ENCODE results near the gene RBM5.

The RBM5 gene

DNA sequence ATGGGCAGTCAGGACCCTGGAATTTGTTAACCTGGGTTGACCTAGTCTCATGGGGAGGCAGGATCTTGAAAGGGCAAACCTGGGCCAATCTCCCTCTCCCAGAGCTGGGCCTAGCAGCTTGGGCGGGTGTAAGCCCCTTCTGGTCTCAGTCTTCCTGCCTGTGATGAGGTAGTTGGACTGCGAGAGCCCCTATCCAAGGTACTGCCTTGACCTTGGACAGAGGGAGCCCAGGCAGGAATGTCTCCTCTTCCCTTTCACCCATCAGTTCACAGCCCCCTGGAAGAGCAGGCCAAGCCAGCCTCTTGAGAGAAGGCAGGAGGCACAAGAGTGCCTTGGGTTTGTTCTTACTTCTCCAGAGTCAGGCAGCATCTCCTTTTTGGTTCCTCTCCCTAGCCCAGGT is 41.7 kb downstream of the RBM5 start:
- TF ChIP-seq, protein P1, sequence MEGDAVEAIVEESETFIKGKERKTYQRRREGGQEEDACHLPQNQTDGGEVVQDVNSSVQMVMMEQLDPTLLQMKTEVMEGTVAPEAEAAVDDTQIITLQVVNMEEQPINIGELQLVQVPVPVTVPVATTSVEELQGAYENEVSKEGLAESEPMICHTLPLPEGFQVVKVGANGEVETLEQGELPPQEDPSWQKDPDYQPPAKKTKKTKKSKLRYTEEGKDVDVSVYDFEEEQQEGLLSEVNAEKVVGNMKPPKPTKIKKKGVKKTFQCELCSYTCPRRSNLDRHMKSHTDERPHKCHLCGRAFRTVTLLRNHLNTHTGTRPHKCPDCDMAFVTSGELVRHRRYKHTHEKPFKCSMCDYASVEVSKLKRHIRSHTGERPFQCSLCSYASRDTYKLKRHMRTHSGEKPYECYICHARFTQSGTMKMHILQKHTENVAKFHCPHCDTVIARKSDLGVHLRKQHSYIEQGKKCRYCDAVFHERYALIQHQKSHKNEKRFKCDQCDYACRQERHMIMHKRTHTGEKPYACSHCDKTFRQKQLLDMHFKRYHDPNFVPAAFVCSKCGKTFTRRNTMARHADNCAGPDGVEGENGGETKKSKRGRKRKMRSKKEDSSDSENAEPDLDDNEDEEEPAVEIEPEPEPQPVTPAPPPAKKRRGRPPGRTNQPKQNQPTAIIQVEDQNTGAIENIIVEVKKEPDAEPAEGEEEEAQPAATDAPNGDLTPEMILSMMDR (IDR thresholded peaks at IDR 0.05; ENCODE audit: extremely low read depth, insufficient read depth, missing control alignments): no peak
- in situ Hi-C loops (cut with MboI; ENCODE audit: low pct_unique_long_range_greater_than_20kb, low sequenced_read_pairs, unreplicated experiment): no loop called here
- no peak for DNase-seq (ENCODE audit: low spot score)

- TF ChIP-seq, protein P1 (IDR thresholded peaks at IDR 0.05; ENCODE audit: extremely low read depth, insufficient read depth, missing control alignments): no peak
- DNase-seq (ENCODE audit: low spot score): no peak
- in situ Hi-C loops (cut with MboI; ENCODE audit: low pct_unique_long_range_greater_than_20kb, low sequenced_read_pairs, unreplicated experiment): no loop called here
Measured at GRCh38 chr3:50132421-50133282, 43.9 kb downstream of the RBM5 start.

- in situ Hi-C loops (cut with MboI; ENCODE audit: low pct_unique_long_range_greater_than_20kb, low sequenced_read_pairs, unreplicated experiment): no loop called here
- TF ChIP-seq, protein P1 (IDR thresholded peaks at IDR 0.05; ENCODE audit: extremely low read depth, insufficient read depth, missing control alignments): no peak
Measured at GRCh38 chr3:50133283-50133615, 44.5 kb downstream of the RBM5 start.

GRCh38 chr3:50134367-50134766 is 45.6 kb downstream of the RBM5 start:
- in situ Hi-C loops (cut with MboI; ENCODE audit: low pct_unique_long_range_greater_than_20kb, low sequenced_read_pairs, unreplicated experiment): no loop called here
- TF ChIP-seq, protein P1 (IDR thresholded peaks at IDR 0.05; ENCODE audit: extremely low read depth, insufficient read depth, missing control alignments): no peak
- DNase-seq (ENCODE audit: low spot score): no peak

More at GRCh38 chr3:50133283-50133615, 44.5 kb downstream of the RBM5 start:
- DNase-seq (ENCODE audit: low spot score): no peak

DNA sequence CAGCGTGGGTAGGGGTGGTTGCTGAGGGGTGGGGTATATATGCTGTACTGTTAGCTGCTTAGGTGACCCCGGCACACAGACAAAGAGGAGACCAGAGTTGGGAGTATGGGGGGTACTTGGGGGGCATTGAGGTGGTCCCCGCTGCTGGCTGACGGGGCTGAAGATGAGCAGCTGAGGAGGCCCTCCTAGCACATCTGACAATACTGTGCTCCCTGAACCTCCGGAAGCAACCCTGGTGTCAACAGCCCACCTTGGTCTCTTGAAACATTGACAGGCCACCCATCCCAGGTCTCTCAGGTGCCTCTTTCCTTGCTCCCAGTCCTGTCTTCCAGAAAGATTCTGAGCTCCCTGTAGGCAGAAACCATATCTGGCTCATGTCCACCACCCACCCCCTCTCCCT is 47.2 kb downstream of the RBM5 start:
- TF ChIP-seq, protein P1 (IDR thresholded peaks at IDR 0.05; ENCODE audit: extremely low read depth, insufficient read depth, missing control alignments): no peak
- no peak for DNase-seq (ENCODE audit: low spot score)
- in situ Hi-C loops (cut with MboI; ENCODE audit: low pct_unique_long_range_greater_than_20kb, low sequenced_read_pairs, unreplicated experiment): no loop called here

- DNase-seq (ENCODE audit: low spot score): no peak
- in situ Hi-C loops (cut with MboI; ENCODE audit: low pct_unique_long_range_greater_than_20kb, low sequenced_read_pairs, unreplicated experiment): no loop called here
- TF ChIP-seq, protein P1 (IDR thresholded peaks at IDR 0.05; ENCODE audit: extremely low read depth, insufficient read depth, missing control alignments): no peak
Measured at GRCh38 chr3:50136714-50137405, 48.1 kb downstream of the RBM5 start.

All from GM13977 (cell line).